ENCODE measurements around the gene SPRED1.

The SPRED1 gene

GRCh38 chr15:38406436-38406835 lies 153.8 kb downstream of the SPRED1 start:
- Histone ChIP-seq H3K9ac (ENCODE audit: low read length) (no peak overlapping the region), H3K27me3 (ENCODE audit: control insufficient read depth in 1 of 2, insufficient read depth in 2 of 2, low read length in 2 of 2) (no peaks in the 10 kb centered on the region), H3K36me3 (ENCODE audit: insufficient read depth, low read length) (no peaks in the 10 kb centered on the region), H3K27ac (ENCODE audit: low read depth, low read length) (no peak overlapping the region), H3K4me3 (ENCODE audit: low read depth in 1 of 2, low read length in 2 of 2) (no peak overlapping the region), H3K4me1 (ENCODE audit: insufficient read depth, low read length) (no peaks in the 10 kb centered on the region), H3K9me3 (ENCODE audit: low read length) (no peaks in the 10 kb centered on the region)
